Testis (tissue), 2 donors: Measurements from ENCODE around the gene OR2G2.

Experiments used
- POLR2A ChIP-seq: fragments of 450-650 bp; IDR thresholded peaks from one replicate; pipeline ENCODE4 v1.6.1; 2017; ENCODE audit warnings: antibody characterized with exemption, mild to moderate bottlenecking, moderate library complexity
- TF ChIP-seq, protein P1 (sequence below), 3 experiments: fragments of 450-650 bp in 2 of 3; fragments of 200-600 bp in 1 of 3; sonication (generic) in 1 of 3; IDR thresholded peaks; one replicate each; pipeline ENCODE4 v1.5.1; 2016 to 2019; ENCODE audit warnings: antibody characterized with exemption in 3 of 3, mild to moderate bottlenecking in 2 of 3, moderate library complexity in 1 of 3

DNA sequence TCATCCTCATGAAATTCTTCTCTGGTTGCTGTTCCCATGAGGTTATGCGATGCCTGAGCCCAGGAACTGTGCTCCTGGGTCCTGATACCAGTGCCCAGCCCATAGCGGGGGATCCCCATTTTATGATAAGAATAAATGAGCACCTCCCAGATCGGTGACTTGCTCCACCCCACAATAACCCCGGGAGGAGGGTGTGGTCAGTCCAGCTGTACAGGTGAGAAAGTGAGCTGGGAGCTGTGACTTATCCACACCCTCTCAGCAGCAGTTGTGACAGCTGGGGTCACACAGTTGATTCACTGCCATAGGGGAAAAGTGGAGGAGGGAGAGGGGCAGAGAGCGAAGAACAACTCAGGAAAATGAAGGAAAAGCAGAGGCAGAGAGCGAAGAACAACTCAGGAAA lies 50.6 kb downstream of the OR2G2 start:
- no peak for TF ChIP-seq POLR2A
- TF ChIP-seq, protein P1, sequence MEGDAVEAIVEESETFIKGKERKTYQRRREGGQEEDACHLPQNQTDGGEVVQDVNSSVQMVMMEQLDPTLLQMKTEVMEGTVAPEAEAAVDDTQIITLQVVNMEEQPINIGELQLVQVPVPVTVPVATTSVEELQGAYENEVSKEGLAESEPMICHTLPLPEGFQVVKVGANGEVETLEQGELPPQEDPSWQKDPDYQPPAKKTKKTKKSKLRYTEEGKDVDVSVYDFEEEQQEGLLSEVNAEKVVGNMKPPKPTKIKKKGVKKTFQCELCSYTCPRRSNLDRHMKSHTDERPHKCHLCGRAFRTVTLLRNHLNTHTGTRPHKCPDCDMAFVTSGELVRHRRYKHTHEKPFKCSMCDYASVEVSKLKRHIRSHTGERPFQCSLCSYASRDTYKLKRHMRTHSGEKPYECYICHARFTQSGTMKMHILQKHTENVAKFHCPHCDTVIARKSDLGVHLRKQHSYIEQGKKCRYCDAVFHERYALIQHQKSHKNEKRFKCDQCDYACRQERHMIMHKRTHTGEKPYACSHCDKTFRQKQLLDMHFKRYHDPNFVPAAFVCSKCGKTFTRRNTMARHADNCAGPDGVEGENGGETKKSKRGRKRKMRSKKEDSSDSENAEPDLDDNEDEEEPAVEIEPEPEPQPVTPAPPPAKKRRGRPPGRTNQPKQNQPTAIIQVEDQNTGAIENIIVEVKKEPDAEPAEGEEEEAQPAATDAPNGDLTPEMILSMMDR (IDR thresholded peaks at IDR 0.05), result no peak
